BE2C (cell line): ENCODE results near the gene P4HA2.

Experiments used
- DNase-seq: peaks from one replicate; pipeline ENCODE4 v3.0.0-alpha.2; 2020
- H3K27me3 ChIP-seq: fragments of 250-450 bp; sonication (Bioruptor Pico); 2 replicates; pipeline ENCODE4 v1.5.1; 2020; ENCODE audit warnings: mild to moderate bottlenecking
- H3K36me3 ChIP-seq: fragments of 250-450 bp; sonication (Bioruptor Pico); 2 replicates; pipeline ENCODE4 v1.5.1; 2020; ENCODE audit warnings: mild to moderate bottlenecking
- H3K4me1 ChIP-seq: fragments of 250-450 bp; sonication (Bioruptor Pico); 2 replicates; pipeline ENCODE4 v1.5.1; 2020
- H3K4me3 ChIP-seq: 2 replicates; pipeline ENCODE4 v1.5.1; 2011; ENCODE audit warnings: low read depth, low read length
- H3K9me3 ChIP-seq: fragments of 250-450 bp; sonication (Bioruptor Pico); 2 replicates; pipeline ENCODE4 v1.5.1; 2020
- TF ChIP-seq, protein P1 (sequence below): IDR thresholded peaks from 2 replicates; pipeline ENCODE4 v1.5.1; 2012; ENCODE audit warnings: mild to moderate bottlenecking, low read depth, low read length

The P4HA2 gene

DNA sequence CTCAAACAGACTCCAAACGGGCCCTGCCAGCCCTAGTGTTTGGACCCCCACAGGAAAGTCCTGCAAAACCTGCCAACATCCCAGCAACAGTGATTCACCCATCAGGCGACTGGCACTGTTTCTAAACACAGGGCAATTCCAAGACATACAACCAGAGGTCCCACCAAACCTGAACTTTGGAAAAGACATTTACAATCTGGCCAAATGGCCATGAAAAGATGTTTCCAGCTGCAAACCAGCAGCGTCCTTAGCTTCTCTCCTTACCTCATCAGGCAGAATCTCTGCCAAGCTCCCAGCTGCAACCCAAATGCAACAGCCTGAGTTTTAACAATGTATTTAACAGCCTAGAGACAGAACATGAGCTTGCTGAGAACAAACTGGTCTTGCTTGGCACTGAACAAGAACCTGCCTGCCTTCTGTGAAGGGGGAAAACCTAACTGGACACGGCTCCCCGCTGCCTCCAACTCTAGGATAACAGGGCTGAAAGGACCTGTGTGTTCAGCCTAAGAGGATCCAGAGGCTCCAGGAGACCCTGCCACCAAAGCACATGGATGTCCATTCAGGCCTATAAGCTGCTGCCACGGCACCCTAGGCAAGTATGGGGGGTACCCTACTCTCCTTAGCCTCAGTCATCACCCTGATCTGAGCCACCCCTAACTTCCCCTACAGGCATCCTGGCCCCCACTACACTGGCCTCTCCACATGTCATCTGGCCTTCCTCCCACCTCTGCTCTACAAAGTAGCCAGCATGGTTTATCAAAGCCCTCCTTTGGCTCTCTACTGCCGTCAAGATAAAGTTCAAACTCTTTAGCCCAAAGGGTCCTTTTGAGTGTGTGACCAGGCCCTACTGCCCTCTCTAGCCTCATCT, 5.6 kb downstream of the P4HA2 start:
- TF ChIP-seq, protein P1, sequence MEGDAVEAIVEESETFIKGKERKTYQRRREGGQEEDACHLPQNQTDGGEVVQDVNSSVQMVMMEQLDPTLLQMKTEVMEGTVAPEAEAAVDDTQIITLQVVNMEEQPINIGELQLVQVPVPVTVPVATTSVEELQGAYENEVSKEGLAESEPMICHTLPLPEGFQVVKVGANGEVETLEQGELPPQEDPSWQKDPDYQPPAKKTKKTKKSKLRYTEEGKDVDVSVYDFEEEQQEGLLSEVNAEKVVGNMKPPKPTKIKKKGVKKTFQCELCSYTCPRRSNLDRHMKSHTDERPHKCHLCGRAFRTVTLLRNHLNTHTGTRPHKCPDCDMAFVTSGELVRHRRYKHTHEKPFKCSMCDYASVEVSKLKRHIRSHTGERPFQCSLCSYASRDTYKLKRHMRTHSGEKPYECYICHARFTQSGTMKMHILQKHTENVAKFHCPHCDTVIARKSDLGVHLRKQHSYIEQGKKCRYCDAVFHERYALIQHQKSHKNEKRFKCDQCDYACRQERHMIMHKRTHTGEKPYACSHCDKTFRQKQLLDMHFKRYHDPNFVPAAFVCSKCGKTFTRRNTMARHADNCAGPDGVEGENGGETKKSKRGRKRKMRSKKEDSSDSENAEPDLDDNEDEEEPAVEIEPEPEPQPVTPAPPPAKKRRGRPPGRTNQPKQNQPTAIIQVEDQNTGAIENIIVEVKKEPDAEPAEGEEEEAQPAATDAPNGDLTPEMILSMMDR: no peak
- DNase-seq: no peak
- H3K36me3 ChIP-seq: no peaks in the 10 kb centered on the region
- H3K27me3 ChIP-seq: no peaks in the 10 kb centered on the region
- no peak overlapping the region for H3K4me3 ChIP-seq
- H3K4me1 ChIP-seq: peaks cover 11% of the 10 kb centered on the region
- no peaks in the 10 kb centered on the region for H3K9me3 ChIP-seq

DNA sequence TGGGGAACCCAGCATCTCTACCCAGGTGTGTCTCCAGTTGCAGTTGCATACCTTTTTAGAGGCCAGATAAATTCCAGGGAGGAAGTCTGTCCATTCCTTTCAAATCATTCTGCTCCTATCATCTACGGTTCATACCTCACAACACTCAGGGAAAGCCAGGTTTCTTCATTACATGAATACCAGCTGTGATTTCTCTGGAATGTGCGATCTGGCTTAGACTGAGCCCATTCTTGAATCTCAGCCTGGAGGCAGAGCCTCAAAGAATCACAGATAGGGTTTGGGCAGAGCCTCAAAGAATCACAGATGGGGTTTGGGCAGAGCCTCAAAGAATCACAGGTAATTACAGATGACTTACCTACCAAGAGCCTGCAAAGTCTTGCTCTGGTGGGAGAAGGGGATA, 7.2 kb downstream of the P4HA2 start:
- Histone ChIP-seq H3K27me3 (no peaks in the 10 kb centered on the region), H3K36me3 (no peaks in the 10 kb centered on the region), H3K4me3 (no peak overlapping the region), H3K4me1 (peaks cover 6% of the 10 kb centered on the region), H3K9me3 (no peaks in the 10 kb centered on the region)
- DNase-seq: no peak
- TF ChIP-seq, protein P1: no peak

DNA sequence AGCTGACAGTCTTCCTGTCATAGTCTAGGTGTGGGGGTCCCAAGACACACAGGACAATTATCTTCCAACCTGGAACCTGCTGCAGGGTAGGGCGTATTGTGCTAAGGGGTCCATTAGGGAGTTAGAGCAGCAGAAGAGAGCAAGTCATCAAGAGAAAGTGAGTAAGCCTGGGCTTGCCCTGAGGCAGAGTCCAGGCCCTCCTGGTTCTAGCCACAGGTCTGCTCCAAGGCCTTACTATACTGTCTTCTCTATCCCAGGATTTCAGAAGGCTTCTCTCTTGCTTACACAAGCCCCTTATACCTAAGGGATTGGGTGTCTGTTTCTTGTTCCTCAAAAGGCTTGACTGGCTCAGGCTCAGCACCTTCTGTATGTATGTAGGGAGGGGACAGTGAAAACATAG, 7.7 kb downstream of the P4HA2 start:
- DNase-seq: no peak
- peaks cover 2% of the 10 kb centered on the region for H3K4me1 ChIP-seq
- H3K36me3 ChIP-seq: no peaks in the 10 kb centered on the region
- TF ChIP-seq, protein P1: no peak
- no peaks in the 10 kb centered on the region for H3K27me3 ChIP-seq
- no peak overlapping the region for H3K4me3 ChIP-seq
- no peaks in the 10 kb centered on the region for H3K9me3 ChIP-seq

DNA sequence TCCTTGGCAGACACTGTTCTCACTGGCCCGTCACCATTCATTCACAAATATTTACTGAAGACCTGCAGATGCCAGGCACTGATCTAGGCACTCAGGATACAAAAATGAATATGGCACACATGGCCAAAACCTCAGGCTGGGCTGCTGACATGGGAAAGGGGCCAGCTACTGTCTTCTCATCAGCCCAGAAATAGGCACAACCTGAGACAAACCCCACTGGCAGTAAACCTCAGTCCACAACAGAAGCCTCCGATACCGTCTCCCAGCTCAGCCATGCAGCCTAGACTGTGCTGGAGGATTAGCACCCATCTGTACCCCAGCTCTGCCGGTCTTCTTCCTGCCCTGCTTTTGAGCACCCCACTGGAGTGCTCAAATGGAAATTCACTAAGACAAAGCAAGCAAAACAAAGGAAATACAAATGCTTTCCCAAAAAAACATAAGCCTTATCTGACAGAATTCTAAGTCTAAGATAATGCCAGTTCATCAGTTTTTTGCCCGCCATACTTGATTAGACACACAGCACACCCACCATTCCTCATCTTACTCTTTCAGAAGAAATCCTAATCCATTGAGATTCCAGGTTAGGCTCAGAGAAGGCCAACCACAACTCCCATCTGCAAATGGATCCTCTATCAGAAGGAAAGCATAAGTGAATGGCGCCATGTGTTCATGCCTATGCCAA, 8.2 kb downstream of the P4HA2 start:
- TF ChIP-seq, protein P1: no peak
- Histone ChIP-seq H3K27me3 (no peaks in the 10 kb centered on the region), H3K36me3 (no peaks in the 10 kb centered on the region), H3K4me1 (peaks cover 3% of the 10 kb centered on the region; the same call in 1 of the 2 replicates), H3K4me3 (no peak overlapping the region), H3K9me3 (no peaks in the 10 kb centered on the region)
- DNase-seq: no peak

DNA sequence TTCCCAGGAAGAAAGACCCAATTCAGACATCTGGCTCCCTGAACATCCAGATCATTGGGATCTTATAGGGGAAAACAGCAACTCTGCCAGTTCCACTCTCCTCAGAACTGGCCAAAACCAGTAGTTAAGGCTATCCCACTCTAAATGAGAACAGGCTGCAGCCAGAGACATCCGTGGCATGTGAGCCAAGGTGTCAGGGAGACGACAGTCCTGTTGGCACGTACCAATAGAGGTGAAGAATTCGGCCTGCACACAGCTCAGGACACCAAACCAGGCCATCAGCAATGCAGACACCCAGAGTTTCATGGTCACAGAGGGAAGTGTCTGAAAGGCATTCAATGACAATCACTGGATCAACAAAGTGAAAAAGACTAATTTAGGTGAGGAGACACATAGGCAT, 9.3 kb downstream of the P4HA2 start:
- H3K36me3 ChIP-seq: no peaks in the 10 kb centered on the region
- H3K4me3 ChIP-seq: no peak overlapping the region
- peaks cover 3% of the 10 kb centered on the region; the same call in 1 of the 2 replicates for H3K4me1 ChIP-seq
- TF ChIP-seq, protein P1: no peak
- H3K9me3 ChIP-seq: no peaks in the 10 kb centered on the region
- no peaks in the 10 kb centered on the region for H3K27me3 ChIP-seq
- no peak for DNase-seq

DNA sequence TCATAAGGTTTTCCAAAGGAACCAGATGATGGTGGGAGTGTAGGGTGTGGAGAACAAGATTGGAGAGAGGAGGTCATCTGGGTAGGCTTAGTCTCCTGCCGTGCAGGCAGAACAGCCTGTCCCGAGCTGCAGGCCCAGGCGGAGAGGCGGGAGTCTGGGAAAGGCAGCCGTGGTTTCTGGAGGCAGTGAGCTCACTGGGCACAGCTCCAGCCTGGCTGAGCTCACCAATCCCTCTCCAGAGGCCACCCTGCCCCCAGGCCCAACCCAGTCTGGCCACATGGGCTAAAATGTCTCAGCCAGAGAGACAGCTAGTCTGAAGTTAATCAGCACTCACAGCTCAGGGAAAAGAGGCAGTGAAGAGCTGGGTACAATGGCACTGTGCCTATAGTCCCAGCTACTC, 12.3 kb downstream of the P4HA2 start:
- H3K9me3 ChIP-seq: no peaks in the 10 kb centered on the region
- no peaks in the 10 kb centered on the region for H3K36me3 ChIP-seq
- no peak overlapping the region for H3K4me3 ChIP-seq
- DNase-seq: peak; percentile 89
- TF ChIP-seq, protein P1: no peak
- H3K27me3 ChIP-seq: no peaks in the 10 kb centered on the region
- H3K4me1 ChIP-seq: peaks cover 3% of the 10 kb centered on the region; the same call in 1 of the 2 replicates
